SU-DHL-6 (cell line): Measurements from ENCODE around the gene CENPL.
A peak's percentile ranks its signal among the peaks of the same experiment; 100 is the strongest.

ENCODE experiments used
- H2AFZ ChIP-seq: fragments of 200-600 bp; sonication (generic); 2 replicates; pipeline ENCODE4 v1.6.1; 2014; ENCODE audit warnings: low read depth, mild to moderate bottlenecking, moderate library complexity, mixed read lengths, antibody characterized with exemption, low read length; ENCODE audit not compliant: severe bottlenecking
- H3F3A ChIP-seq: fragments of 200-600 bp; shearing (Covaris generic); 2 replicates; pipeline ENCODE4 v1.6.0; 2016; ENCODE audit warnings: antibody characterized with exemption, mild to moderate bottlenecking; ENCODE audit not compliant: insufficient read depth
- H3K27ac ChIP-seq: fragments of 200-600 bp; sonication (generic); 2 replicates; pipeline ENCODE4 v1.5.1; 2016; ENCODE audit warnings: low read depth, mild to moderate bottlenecking, low read length, moderate library complexity, mixed read lengths
- H3K27me3 ChIP-seq: fragments of 200-600 bp; sonication (generic), shearing (Covaris generic); 2 replicates; pipeline ENCODE4 v1.6.0; 2014; ENCODE audit warnings: mild to moderate bottlenecking, low read length
- H3K36me3 ChIP-seq: fragments of 200-600 bp; sonication (generic); 2 replicates; pipeline ENCODE4 v1.6.1; 2014; ENCODE audit warnings: mild to moderate bottlenecking, low read length, mixed read lengths
- H3K4me2 ChIP-seq: fragments of 300-600, 200-600 bp; shearing (Covaris generic), sonication (generic); 2 replicates; pipeline ENCODE4 v1.6.0; 2014; ENCODE audit warnings: low read length, low read depth, mild to moderate bottlenecking; ENCODE audit not compliant: poor library complexity, severe bottlenecking
- H3K4me3 ChIP-seq: fragments of 200-600 bp; sonication (generic); 2 replicates; pipeline ENCODE4 v1.5.1; 2014; ENCODE audit warnings: antibody characterized with exemption, low read length, mild to moderate bottlenecking, mixed read lengths; ENCODE audit not compliant: insufficient read depth, poor library complexity, severe bottlenecking
- H3K79me2 ChIP-seq: fragments of 200-600 bp; sonication (generic); 2 replicates; pipeline ENCODE4 v1.6.1; 2014; ENCODE audit warnings: mild to moderate bottlenecking, low read length, moderate library complexity; ENCODE audit not compliant: insufficient read depth
- H3K9ac ChIP-seq: fragments of 200-600 bp; sonication (generic); 2 replicates; pipeline ENCODE4 v1.7.0; 2014; ENCODE audit warnings: mild to moderate bottlenecking, low read length
- H3K9me2 ChIP-seq: fragments of 200-600 bp; sonication (generic); replicated peaks from 2 replicates; pipeline ENCODE4 v1.6.1; 2014; ENCODE audit warnings: low read length; ENCODE audit not compliant: insufficient read depth
- H3K9me3 ChIP-seq: fragments of 200-600 bp; sonication (generic); 2 replicates; pipeline ENCODE4 v1.6.1; 2014; ENCODE audit warnings: low read length, mixed read lengths; ENCODE audit not compliant: insufficient read depth
- H4K20me1 ChIP-seq: fragments of 200-600 bp; sonication (generic); 2 replicates; pipeline ENCODE4 v1.6.1; 2014; ENCODE audit warnings: low read depth, mild to moderate bottlenecking, antibody characterized with exemption, low read length, moderate library complexity, mixed read lengths
- EZH2phosphoT487 ChIP-seq: fragments of 200-600 bp; sonication (generic), shearing (Covaris generic); conservative IDR thresholded peaks from 2 replicates; pipeline ENCODE4 v1.6.1; 2018; ENCODE audit warnings: mild to moderate bottlenecking, antibody characterized with exemption, low read length, moderate library complexity, mixed read lengths
- TF ChIP-seq, protein P1 (sequence below): fragments of 200-600 bp; sonication (generic); IDR thresholded peaks from one replicate; pipeline ENCODE4 v1.5.1; 2017; ENCODE audit warnings: antibody characterized with exemption, mild to moderate bottlenecking, low read length, moderate library complexity; ENCODE audit not compliant: insufficient read depth, poor library complexity, severe bottlenecking

Gene CENPL, protein sequence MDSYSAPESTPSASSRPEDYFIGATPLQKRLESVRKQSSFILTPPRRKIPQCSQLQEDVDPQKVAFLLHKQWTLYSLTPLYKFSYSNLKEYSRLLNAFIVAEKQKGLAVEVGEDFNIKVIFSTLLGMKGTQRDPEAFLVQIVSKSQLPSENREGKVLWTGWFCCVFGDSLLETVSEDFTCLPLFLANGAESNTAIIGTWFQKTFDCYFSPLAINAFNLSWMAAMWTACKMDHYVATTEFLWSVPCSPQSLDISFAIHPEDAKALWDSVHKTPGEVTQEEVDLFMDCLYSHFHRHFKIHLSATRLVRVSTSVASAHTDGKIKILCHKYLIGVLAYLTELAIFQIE

DNA sequence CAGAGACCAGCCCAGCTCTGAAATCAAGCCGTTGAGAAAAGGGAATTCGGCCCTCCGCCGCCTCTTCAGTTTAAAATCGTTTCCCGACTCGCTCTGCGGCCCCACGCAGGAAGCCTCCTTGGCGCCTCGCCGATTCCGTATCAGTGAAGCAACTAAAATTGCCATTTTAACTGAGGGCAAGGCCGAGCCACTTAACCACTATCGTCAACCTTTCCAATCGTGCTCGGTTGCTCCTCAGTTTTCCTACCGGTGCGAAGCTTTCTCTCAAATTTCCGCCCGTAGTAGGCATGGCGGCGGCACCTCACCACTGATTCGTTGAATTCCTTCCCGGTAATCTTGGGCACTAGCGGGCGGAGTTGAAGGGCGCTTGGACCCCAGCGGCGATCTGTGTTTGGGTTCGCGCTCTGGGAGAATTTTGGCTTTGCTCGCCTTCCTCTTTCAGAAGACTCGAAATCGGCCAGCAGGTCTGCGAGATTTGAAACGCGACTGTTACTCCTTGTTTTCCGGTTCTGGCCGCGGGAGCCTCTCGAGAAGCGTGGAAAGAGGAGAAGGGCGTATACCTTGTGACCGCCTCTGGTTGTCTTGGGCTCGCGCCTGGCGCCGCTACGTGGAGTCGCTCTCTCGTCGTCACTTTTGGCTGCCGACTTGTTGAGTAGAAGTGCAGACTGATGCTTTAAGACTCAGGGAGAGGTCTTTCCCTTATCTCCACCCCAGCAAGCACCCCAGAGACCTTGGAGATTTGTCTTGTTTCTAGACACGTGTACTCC lies at the start of gene CENPL, which contains the start of gene DARS2:
Gene CENPL, minus strand, starts transcription at position 569 of the 767 bp plus-strand sequence. CDS start 13,584 bp downstream, outside the sequence.
Gene DARS2, plus strand, starts transcription at position 359 of the 767 bp plus-strand sequence. CDS start 557 bp downstream, outside the sequence.
- Histone ChIP-seq H4K20me1 (0 out of 2 replicates have a peak, but pooled peaks cover 9% of the 10 kb centered on the region), H2AFZ (peak within 1 kb of the TSS; percentile 81), H3K27ac (peak within 1 kb of the TSS; percentile 89), H3K9me2 (no peaks in the 10 kb centered on the region), H3K79me2 (peaks cover 57% of the 10 kb centered on the region), H3F3A (peaks cover 18% of the 10 kb centered on the region), H3K27me3 (no peaks in the 10 kb centered on the region), H3K4me3 (peak within 1 kb of the TSS; percentile 99), H3K36me3 (peaks cover 21% of the 10 kb centered on the region), H3K9ac (peak within 1 kb of the TSS; percentile 88), H3K9me3 (no peaks in the 10 kb centered on the region), H3K4me2 (peak within 1 kb of the TSS; percentile 85)
- no peak for TF ChIP-seq EZH2phosphoT487
- TF ChIP-seq, protein P1, sequence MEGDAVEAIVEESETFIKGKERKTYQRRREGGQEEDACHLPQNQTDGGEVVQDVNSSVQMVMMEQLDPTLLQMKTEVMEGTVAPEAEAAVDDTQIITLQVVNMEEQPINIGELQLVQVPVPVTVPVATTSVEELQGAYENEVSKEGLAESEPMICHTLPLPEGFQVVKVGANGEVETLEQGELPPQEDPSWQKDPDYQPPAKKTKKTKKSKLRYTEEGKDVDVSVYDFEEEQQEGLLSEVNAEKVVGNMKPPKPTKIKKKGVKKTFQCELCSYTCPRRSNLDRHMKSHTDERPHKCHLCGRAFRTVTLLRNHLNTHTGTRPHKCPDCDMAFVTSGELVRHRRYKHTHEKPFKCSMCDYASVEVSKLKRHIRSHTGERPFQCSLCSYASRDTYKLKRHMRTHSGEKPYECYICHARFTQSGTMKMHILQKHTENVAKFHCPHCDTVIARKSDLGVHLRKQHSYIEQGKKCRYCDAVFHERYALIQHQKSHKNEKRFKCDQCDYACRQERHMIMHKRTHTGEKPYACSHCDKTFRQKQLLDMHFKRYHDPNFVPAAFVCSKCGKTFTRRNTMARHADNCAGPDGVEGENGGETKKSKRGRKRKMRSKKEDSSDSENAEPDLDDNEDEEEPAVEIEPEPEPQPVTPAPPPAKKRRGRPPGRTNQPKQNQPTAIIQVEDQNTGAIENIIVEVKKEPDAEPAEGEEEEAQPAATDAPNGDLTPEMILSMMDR = no peak

DNA sequence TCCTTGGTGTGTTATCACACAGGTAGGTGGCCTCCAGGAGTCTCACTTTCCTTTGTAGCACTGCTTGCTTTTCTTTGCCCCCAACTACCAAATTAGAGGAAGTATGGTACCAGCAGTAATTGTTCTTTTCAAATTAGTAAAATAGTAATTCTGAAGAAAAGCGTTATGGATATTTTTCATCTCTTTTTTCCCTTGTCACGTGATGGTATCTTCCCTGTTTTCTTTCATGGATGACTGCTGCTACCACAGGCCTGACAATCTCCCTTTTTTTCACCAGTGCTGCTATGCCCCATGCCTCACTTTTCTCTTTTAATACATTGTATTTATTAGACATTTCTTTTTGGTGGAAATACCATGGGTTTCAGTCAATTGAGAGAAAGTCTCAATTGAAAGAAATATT lies 46.8 kb upstream of the CENPL start:
- Histone ChIP-seq H3F3A (peaks cover 31% of the 10 kb centered on the region), H3K9me3 (no peaks in the 10 kb centered on the region), H4K20me1 (peaks cover 1% of the 10 kb centered on the region; the same call in 1 of the 2 replicates), H3K4me2 (peak overlapping the region; percentile 39), H3K27ac (no peak overlapping the region), H3K79me2 (peaks cover 19% of the 10 kb centered on the region), H2AFZ (no peak overlapping the region), H3K4me3 (no peak overlapping the region), H3K36me3 (peaks cover 12% of the 10 kb centered on the region), H3K9me2 (no peaks in the 10 kb centered on the region), H3K9ac (no peak overlapping the region; the same call in 1 of the 2 replicates), H3K27me3 (no peaks in the 10 kb centered on the region)
- TF ChIP-seq EZH2phosphoT487 = no peak
- TF ChIP-seq, protein P1 = no peak

DNA sequence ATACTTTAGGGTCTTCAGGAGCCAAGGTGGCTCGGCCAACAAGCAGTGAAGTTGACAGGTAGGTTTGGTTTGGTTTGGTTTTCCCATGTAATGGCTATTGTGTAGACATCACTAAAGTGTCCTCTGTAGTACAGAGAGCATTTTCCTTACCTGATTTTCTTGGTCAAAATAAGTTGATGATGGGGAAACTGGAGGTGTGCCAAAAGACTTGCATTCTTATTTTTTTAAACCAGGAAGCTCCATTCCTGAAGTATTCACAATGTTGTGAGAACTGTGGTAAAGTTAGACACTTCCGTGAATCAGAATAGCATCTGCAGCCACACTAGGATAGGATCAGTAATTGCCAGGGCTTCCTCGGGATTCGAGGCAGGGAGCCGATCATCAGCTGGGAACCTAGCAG lies 46.4 kb upstream of the CENPL start:
- H3K4me2 ChIP-seq = peak overlapping the region; percentile 39
- peaks cover 23% of the 10 kb centered on the region for H3K79me2 ChIP-seq
- H3K9me3 ChIP-seq = no peaks in the 10 kb centered on the region
- H4K20me1 ChIP-seq = peaks cover 5% of the 10 kb centered on the region; the same call in 1 of the 2 replicates
- TF ChIP-seq, protein P1 = no peak
- no peak for TF ChIP-seq EZH2phosphoT487
- H3K9me2 ChIP-seq = no peaks in the 10 kb centered on the region
- no peak overlapping the region for H3K27ac ChIP-seq
- H3K9ac ChIP-seq = no peak overlapping the region; the same call in 1 of the 2 replicates
- no peaks in the 10 kb centered on the region for H3K27me3 ChIP-seq
- no peak overlapping the region for H2AFZ ChIP-seq
- H3F3A ChIP-seq = peaks cover 35% of the 10 kb centered on the region
- no peak overlapping the region for H3K4me3 ChIP-seq
- H3K36me3 ChIP-seq = peaks cover 16% of the 10 kb centered on the region
